K562 (cell line): ENCODE data around the gene IRS1. TPM values are rescaled to one million over a fixed set of nuclear protein-coding genes. Genes with fewer than 3 reads are reported as not detected.

Source experiments
- ATF1 ChIP-seq, 2 experiments: fragments of 450-650 bp in 1 of 2; IDR thresholded peaks; 2 replicates each; pipeline ENCODE4 v1.6.1; 2016; ENCODE audit warnings: missing compliant biosample characterization in 1 of 2, missing genetic modification characterization in 1 of 2
- CHAMP1 ChIP-seq: fragments of 450-650 bp; IDR thresholded peaks from 2 replicates; pipeline ENCODE4 v1.6.1; 2016; ENCODE audit warnings: mild to moderate bottlenecking
- E2F6 ChIP-seq, 2 experiments: IDR thresholded peaks; 2 replicates each; pipeline ENCODE4 v1.6.1; 2011; ENCODE audit warnings: borderline replicate concordance in 1 of 2, control low read depth in 1 of 2, low read depth in 1 of 2, low read length in 1 of 2, mild to moderate bottlenecking in 1 of 2, mixed read lengths in 1 of 2, moderate library complexity in 1 of 2; ENCODE audit not compliant: insufficient read depth in 1 of 2, insufficient read length in 1 of 2, poor library complexity in 1 of 2, severe bottlenecking in 1 of 2; ENCODE audit errors: extremely low read depth in 1 of 2
- EWSR1 ChIP-seq: fragments of 450-650 bp; IDR thresholded peaks from 2 replicates; pipeline ENCODE4 v1.6.1; 2018; ENCODE audit warnings: borderline replicate concordance, mild to moderate bottlenecking, low read depth, moderate library complexity; ENCODE audit not compliant: partially characterized antibody
- HIVEP1 ChIP-seq: fragments of 250-450 bp; sonication (Bioruptor Pico); IDR thresholded peaks from 2 replicates; pipeline ENCODE4 v1.4.0; 2020; ENCODE audit warnings: mild to moderate bottlenecking
- MGA ChIP-seq: fragments of 450-650 bp; IDR thresholded peaks from 2 replicates; pipeline ENCODE4 v1.6.1; 2016; ENCODE audit warnings: mild to moderate bottlenecking, moderate library complexity
- POLR2AphosphoS5 ChIP-seq: IDR thresholded peaks from 2 replicates; pipeline ENCODE4 v1.6.1; 2011; ENCODE audit warnings: mild to moderate bottlenecking, low read depth, low read length, moderate library complexity; ENCODE audit not compliant: control insufficient read depth, insufficient read depth
- RB1 ChIP-seq: fragments of 450-650 bp; IDR thresholded peaks from 2 replicates; pipeline ENCODE4 v1.6.1; 2017; ENCODE audit warnings: low read depth, mild to moderate bottlenecking
- RFX1 ChIP-seq: fragments of 450-650 bp; IDR thresholded peaks from 2 replicates; pipeline ENCODE4 v1.6.1; 2016; ENCODE audit warnings: mild to moderate bottlenecking, moderate library complexity
- SRSF1 ChIP-seq: fragments of 200-400 bp; formaldehyde crosslinking; IDR thresholded peaks from 2 replicates; pipeline ENCODE4 v1.6.1; 2017; ENCODE audit warnings: mild to moderate bottlenecking, low read depth, low read length, moderate library complexity
- ZFPM2 ChIP-seq: fragments of 250-450 bp; sonication (Bioruptor Pico); IDR thresholded peaks from 2 replicates; pipeline ENCODE4 v1.5.1; 2022; ENCODE audit warnings: mild to moderate bottlenecking
- ZSCAN32 ChIP-seq: fragments of 450-650 bp; formaldehyde crosslinking; IDR thresholded peaks from 2 replicates; pipeline ENCODE4 v1.4.0; 2020; ENCODE audit warnings: mild to moderate bottlenecking, moderate library complexity
- polyA plus RNA-seq, 8 experiments: library from polyadenylated mRNA; depleted of rRNA in 4 of 8; stranded (reverse) in 5 of 8; unstranded in 3 of 8; fragments of >200 nt; fragmentation: Nextera tagmentation in 2 of 8; fragmentation: Illumina TruSeq in 1 of 8; extraction: Ambion mirVana in 2 of 8; extraction: Trizol in 1 of 8; gene quantifications; 2 replicates each; pipeline versions ENCODE4 v1.2.1 to v1.2.3, GENCODE V29; 2011 to 2014; ENCODE audit warnings: inconsistent platforms in 1 of 8, missing spikeins in 1 of 8
- total RNA-seq, 7 experiments: library from RNA; depleted of rRNA in 6 of 7; stranded (reverse); fragments of >200 nt in 6 of 7; fragmentation: Illumina TruSeq in 2 of 7; extraction: Trizol in 2 of 7; gene quantifications; 2 replicates each; pipeline versions ENCODE4 v1.2.1 to v1.2.3, GENCODE V29; 2011 to 2021; ENCODE audit warnings: low replicate concordance in 1 of 7

IRS1 gene
- total and polyA plus RNA-seq, 9 of the 15 experiments (the other 6 are each of a cell fraction or from before 2014, with no cell fraction given) = under 0.01 to 0.31 (median 0.08) TPM; not detected in 1

GRCh38 chr2:226835420-226835795 is 35.8 kb upstream of the IRS1 start (continued):
- TF ChIP-seq MGA (no peak), E2F6 (IDR thresholded peaks at IDR 0.05; ENCODE audit: borderline replicate concordance in 1 of 2, extremely low read depth in 1 of 2, insufficient read depth in 1 of 2, insufficient read length in 1 of 2, low read depth in 1 of 2, low read length in 1 of 2, poor library complexity in 1 of 2, severe bottlenecking in 1 of 2) (no peak), EWSR1 (no peak), ZSCAN32 (CRISPR knock-in tag) (no peak), RFX1 (no peak), CHAMP1 (peak; percentile 62; the same call in 1 of the 2 replicates), ZFPM2 (CRISPR knock-in tag) (no peak), RB1 (no peak), SRSF1 (no peak), HIVEP1 (CRISPR knock-in tag) (no peak), POLR2AphosphoS5 (peak; percentile 92), ATF1 (CRISPR knock-in tag; IDR thresholded peaks at IDR 0.05) (no peak), ATF1 (tag; IDR thresholded peaks at IDR 0.05) (no peak)
